Retinal pigment epithelial cell (primary cell): ENCODE data around the gene SLC43A3.

Source experiments
- DNase-seq: peaks from one replicate; pipeline ENCODE4 v3.0.0-alpha.2; 2010; ENCODE audit warnings: low read depth
- H3K4me3 ChIP-seq: 2 replicates; pipeline ENCODE4 v1.5.1; 2011; ENCODE audit warnings: mild to moderate bottlenecking, low read length, control low read depth, moderate library complexity
- TF ChIP-seq, protein P1 (sequence below): conservative IDR thresholded peaks from 2 replicates; pipeline ENCODE4 v1.5.1; 2011; ENCODE audit warnings: low read depth, low read length, control low read depth, inconsistent platforms

The SLC43A3 gene

DNA sequence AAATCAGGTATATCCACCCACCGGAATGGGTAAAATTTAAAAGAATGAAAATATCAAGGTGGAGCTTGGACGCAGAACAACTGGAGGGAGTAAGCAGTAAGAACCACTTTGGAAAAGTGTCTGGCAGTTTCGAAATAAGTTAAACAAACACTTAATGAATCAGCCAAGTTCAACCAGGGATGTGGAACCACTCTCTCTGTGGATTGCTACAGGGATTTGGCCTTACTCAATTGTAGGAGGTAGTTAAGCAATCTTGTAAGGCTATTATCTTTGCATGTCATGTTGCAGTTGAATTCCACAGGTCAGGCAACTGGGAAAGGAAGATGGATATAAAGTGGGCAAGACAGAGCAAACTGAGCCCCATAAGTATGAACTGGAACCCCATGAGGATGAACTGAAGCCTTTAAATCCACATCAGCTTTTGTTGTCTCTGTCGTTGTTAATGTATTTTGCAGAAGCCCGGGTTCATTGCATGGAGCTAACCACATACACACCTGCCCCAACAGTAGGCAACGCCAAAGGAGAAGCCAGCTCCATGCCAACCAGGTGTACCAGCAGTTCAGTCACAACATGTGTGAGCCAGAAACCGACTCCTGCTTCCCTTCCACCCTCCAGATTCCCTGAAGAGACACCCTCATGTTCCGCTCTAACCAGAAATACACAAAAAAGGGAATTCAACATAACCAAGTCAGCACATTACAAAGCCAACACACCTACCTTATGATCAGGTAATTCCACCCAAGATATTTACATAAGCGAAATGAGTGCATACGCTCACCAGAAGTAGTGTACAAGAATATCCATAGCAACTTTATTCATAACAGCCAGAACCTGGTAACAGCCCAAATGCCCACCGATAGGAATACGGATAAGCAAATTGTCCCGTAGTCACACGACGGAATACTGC lies 8.0 kb upstream of the SLC43A3 start:
- DNase-seq = no peak
- TF ChIP-seq, protein P1, sequence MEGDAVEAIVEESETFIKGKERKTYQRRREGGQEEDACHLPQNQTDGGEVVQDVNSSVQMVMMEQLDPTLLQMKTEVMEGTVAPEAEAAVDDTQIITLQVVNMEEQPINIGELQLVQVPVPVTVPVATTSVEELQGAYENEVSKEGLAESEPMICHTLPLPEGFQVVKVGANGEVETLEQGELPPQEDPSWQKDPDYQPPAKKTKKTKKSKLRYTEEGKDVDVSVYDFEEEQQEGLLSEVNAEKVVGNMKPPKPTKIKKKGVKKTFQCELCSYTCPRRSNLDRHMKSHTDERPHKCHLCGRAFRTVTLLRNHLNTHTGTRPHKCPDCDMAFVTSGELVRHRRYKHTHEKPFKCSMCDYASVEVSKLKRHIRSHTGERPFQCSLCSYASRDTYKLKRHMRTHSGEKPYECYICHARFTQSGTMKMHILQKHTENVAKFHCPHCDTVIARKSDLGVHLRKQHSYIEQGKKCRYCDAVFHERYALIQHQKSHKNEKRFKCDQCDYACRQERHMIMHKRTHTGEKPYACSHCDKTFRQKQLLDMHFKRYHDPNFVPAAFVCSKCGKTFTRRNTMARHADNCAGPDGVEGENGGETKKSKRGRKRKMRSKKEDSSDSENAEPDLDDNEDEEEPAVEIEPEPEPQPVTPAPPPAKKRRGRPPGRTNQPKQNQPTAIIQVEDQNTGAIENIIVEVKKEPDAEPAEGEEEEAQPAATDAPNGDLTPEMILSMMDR = no peak
- H3K4me3 ChIP-seq = no peak overlapping the region

DNA sequence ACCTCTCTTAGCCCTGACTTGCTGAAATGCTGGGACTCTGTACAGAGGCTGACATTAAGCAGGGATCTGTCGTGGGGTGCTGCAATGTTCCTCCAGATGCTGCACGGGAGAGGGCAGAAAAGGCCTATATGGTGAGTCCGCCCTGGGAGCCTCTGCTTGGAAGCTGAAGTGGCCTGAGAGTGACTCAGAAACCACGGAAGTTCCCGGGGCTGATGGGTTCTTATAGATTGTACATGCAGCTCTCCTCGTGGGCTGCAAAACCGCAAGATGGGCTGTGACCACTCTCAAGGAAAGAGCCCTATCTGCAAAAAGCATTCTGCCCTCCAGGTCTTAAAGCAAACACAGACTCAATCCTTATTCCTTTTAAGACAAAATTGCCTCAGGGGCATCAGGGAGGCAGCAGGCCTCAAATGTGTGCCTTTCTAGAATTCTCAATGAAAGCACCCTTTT lies 5.8 kb upstream of the SLC43A3 start:
- TF ChIP-seq, protein P1 = no peak
- no peak overlapping the region for H3K4me3 ChIP-seq
- DNase-seq = no peak

DNA sequence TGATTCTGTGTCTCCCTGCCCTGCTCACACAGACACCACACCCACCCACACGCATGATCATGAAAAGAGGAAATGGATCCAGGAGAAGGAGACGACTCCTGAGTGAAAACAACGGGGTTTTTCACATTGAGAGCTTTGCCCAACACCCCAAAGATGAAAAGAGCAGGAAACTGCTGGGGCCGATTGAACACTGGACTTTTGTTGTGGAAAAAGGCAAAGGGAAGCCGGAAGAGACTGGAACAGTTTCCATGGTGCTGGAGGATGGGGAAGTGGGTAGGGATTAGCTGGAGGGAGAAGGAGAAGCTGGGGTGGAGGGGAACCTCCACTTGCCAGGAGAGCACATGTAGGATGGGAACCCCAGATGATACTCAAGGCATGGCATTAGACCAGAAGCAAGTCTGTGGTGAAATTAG lies 5.2 kb upstream of the SLC43A3 start:
- no peak for DNase-seq
- TF ChIP-seq, protein P1 = no peak
- H3K4me3 ChIP-seq = no peak overlapping the region

DNA sequence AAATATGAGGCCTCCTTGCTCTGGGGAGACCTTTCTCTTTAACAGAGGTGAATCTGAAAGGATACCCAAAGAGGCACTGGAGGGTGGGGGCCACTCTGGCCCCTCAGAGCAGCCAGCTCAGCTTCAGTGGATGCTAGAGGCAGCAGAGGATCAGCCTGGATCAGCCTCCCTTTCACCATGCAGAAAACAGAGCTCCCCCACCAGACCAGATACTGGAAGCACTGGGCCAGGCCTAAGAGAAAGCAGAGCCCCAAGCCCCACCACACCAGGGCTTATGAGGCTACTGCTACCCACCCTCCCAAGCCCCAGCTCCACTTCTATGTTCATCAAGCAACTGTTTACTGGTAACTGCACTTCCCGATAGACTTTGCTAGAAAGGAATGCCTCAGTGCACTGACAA lies 4.0 kb upstream of the SLC43A3 start:
- TF ChIP-seq, protein P1 = no peak
- DNase-seq = no peak

DNA sequence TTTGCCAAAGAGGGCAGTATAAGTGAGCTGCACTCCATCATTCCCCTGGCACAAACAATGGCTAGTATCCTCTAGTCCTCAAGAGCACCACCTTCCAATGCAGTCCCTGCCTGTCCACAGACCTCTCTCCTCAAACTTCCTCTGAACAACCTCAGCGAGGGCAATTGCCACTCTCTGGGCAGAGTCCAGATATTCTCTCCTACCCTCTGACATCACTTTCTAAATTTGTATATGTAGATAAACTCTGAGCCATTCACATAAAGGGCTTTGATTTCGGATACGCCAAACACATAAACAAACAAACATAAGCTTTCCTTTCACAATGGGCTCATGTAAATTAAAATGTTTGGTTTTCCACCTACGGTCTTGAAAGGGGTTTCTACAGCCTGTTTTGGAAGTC lies 3.0 kb upstream of the SLC43A3 start:
- no peak for DNase-seq
- TF ChIP-seq, protein P1 = no peak
- no peak overlapping the region for H3K4me3 ChIP-seq

More for the DNA sequence above, 4.0 kb upstream of the SLC43A3 start:
- H3K4me3 ChIP-seq = no peak overlapping the region

DNA sequence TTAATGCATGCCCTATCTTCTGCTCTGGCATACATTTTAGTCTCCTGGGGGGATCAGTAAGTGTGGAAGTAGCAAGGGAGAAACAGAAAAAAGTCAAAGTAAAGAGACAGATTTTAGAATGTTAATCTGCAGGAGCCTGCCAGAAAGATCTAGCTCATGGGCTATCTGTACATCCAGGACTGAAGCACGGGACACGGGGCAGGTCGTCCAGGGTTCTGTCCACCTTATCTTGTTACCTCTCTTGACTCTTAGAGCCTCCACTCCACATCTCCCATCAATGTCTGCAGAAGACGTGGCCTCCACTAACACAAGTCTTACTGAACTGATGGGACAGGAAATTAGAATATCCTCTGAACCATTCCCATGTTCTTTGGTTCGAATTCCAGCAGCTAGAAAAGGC lies 1.7 kb upstream of the SLC43A3 start:
- no peak for DNase-seq
- H3K4me3 ChIP-seq = no peak overlapping the region
- TF ChIP-seq, protein P1 = no peak

DNA sequence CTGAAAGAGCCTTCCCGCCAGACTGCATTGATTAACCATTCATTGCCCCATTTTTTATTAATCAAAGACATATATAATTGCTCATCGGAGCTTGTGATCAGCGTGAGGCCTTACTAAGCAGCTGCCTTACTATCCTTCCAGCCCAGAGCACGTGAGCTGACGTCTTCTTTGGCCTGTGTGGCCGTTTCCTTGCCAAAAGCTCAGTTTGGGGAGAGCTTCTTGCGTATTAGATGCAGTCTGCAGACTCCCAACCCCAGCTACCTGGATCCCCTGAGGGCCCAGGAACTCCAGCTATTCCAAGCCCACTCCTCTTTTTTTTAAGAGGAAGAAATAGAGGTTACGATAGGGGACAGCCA lies 784 bp upstream of the SLC43A3 start:
- H3K4me3 ChIP-seq = no peak overlapping the region
- DNase-seq = no peak
- TF ChIP-seq, protein P1 = no peak
